HL-60 (cell line): ENCODE measurements around the gene BMP6.

Source experiments
- DNase-seq, 2 experiments: peaks; one replicate each; pipeline ENCODE4 v3.0.0-alpha.2; 2010 to 2020; ENCODE audit warnings: low read depth in 1 of 2, low spot score in 1 of 2
- H3K27ac ChIP-seq: fragments of 250-450 bp; sonication (Bioruptor Pico); replicated peaks from 2 replicates; pipeline ENCODE4 v1.5.1; 2020; ENCODE audit warnings: mild to moderate bottlenecking, moderate library complexity
- H3K27me3 ChIP-seq: fragments of 250-450 bp; sonication (Bioruptor Pico); 2 replicates; pipeline ENCODE4 v1.5.1; 2021; ENCODE audit warnings: mild to moderate bottlenecking, moderate library complexity; ENCODE audit not compliant: insufficient read depth, poor library complexity, severe bottlenecking
- H3K4me3 ChIP-seq: replicated peaks from 2 replicates; pipeline ENCODE4 v1.5.1; 2011; ENCODE audit warnings: mild to moderate bottlenecking, control low read depth, low read length; ENCODE audit not compliant: insufficient read depth
- GABPA ChIP-seq: IDR thresholded peaks from 2 replicates; pipeline ENCODE4 v1.6.1; 2012; ENCODE audit warnings: low read depth
- POLR2AphosphoS5 ChIP-seq: IDR thresholded peaks from 2 replicates; pipeline ENCODE4 v1.6.1; 2012; ENCODE audit warnings: low read depth
- SPI1 ChIP-seq: IDR thresholded peaks from 2 replicates; pipeline ENCODE4 v1.6.1; 2012; ENCODE audit warnings: low read depth, mild to moderate bottlenecking, borderline replicate concordance
- TF ChIP-seq, protein P1 (sequence below): IDR thresholded peaks from 2 replicates; pipeline ENCODE4 v1.6.1; 2012; ENCODE audit warnings: low read depth; ENCODE audit not compliant: insufficient replicate concordance
- TF ChIP-seq, protein P2 (sequence below): IDR thresholded peaks from one replicate; pipeline ENCODE4 v1.5.1; 2011; ENCODE audit warnings: low read length, control low read depth, inconsistent platforms; ENCODE audit not compliant: insufficient read depth

BMP6 gene

DNA sequence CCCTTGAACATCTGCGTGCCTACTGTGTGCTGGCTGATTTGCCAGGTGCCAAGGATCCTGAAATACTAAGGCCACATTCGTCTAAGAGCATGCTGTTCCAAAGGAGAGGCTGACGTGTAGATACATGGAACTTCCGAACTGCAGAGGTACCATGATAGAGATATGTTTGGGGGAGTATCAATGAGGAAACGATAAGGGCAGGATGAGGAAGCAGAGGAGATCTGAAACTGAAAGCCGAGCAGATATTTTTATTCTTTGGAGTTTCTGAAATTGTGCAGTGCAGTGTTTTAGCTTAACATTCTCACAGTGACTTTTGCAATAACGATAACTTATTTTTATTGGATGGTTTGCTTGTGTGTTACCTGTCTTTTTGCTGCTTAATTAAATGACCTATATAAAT, 24.3 kb downstream of the BMP6 start:
- no peak for DNase-seq
- peaks cover 9% of the 10 kb centered on the region for H3K27me3 ChIP-seq
- no peak overlapping the region for H3K27ac ChIP-seq
- H3K4me3 ChIP-seq = no peak overlapping the region
- TF ChIP-seq POLR2AphosphoS5 = no peak
- TF ChIP-seq, protein P1, sequence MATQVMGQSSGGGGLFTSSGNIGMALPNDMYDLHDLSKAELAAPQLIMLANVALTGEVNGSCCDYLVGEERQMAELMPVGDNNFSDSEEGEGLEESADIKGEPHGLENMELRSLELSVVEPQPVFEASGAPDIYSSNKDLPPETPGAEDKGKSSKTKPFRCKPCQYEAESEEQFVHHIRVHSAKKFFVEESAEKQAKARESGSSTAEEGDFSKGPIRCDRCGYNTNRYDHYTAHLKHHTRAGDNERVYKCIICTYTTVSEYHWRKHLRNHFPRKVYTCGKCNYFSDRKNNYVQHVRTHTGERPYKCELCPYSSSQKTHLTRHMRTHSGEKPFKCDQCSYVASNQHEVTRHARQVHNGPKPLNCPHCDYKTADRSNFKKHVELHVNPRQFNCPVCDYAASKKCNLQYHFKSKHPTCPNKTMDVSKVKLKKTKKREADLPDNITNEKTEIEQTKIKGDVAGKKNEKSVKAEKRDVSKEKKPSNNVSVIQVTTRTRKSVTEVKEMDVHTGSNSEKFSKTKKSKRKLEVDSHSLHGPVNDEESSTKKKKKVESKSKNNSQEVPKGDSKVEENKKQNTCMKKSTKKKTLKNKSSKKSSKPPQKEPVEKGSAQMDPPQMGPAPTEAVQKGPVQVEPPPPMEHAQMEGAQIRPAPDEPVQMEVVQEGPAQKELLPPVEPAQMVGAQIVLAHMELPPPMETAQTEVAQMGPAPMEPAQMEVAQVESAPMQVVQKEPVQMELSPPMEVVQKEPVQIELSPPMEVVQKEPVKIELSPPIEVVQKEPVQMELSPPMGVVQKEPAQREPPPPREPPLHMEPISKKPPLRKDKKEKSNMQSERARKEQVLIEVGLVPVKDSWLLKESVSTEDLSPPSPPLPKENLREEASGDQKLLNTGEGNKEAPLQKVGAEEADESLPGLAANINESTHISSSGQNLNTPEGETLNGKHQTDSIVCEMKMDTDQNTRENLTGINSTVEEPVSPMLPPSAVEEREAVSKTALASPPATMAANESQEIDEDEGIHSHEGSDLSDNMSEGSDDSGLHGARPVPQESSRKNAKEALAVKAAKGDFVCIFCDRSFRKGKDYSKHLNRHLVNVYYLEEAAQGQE = no peak
- TF ChIP-seq, protein P2, sequence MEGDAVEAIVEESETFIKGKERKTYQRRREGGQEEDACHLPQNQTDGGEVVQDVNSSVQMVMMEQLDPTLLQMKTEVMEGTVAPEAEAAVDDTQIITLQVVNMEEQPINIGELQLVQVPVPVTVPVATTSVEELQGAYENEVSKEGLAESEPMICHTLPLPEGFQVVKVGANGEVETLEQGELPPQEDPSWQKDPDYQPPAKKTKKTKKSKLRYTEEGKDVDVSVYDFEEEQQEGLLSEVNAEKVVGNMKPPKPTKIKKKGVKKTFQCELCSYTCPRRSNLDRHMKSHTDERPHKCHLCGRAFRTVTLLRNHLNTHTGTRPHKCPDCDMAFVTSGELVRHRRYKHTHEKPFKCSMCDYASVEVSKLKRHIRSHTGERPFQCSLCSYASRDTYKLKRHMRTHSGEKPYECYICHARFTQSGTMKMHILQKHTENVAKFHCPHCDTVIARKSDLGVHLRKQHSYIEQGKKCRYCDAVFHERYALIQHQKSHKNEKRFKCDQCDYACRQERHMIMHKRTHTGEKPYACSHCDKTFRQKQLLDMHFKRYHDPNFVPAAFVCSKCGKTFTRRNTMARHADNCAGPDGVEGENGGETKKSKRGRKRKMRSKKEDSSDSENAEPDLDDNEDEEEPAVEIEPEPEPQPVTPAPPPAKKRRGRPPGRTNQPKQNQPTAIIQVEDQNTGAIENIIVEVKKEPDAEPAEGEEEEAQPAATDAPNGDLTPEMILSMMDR = no peak
- TF ChIP-seq SPI1 = no peak
- TF ChIP-seq GABPA = no peak

DNA sequence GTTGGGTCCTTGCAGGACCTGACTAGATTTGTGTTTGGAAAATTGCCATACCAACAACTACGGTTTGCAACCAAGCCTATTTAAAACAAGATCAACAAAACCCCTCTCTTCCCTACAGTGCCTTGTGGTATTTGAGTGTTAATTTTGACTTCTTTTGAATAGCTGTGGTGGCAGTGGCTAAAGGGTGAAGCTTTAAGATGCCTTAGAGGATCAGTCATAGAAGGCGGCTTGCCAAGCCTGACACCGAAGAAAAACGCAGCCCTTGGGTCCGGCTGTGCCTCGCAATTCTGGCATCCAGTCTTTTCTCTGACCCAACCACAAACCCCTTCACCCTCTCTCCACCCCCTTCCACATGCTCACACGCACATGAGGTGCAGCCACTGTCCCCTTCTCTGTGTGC, 32.6 kb downstream of the BMP6 start:
- Histone ChIP-seq H3K27me3 (no peaks in the 10 kb centered on the region), H3K4me3 (no peak overlapping the region), H3K27ac (no peak overlapping the region)
- TF ChIP-seq POLR2AphosphoS5 (no peak), GABPA (no peak), SPI1 (no peak)
- TF ChIP-seq, protein P1 = no peak
- TF ChIP-seq, protein P2 = no peak
- DNase-seq = no peak

DNA sequence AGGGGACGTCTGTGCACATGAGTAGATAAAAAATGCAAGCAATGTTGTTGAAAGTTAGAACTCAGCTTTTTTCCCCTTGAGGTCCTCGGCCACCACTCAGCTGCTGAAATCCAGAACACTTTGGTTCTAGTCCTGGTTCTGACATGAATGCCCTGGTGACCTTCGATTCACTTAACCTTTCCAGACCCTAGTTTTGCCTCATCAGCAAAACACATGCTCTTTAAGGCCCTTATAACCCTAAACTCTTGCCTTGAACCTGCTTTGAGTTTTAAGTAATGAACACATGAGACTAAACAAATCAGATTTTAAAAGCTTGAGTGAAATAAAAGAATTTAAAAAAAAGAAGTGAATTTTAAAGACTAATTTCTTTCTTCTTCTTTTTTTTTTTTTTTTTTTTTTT, 33.4 kb downstream of the BMP6 start:
- no peak for TF ChIP-seq SPI1
- DNase-seq = no peak
- no peaks in the 10 kb centered on the region for H3K27me3 ChIP-seq
- H3K27ac ChIP-seq = no peak overlapping the region
- H3K4me3 ChIP-seq = no peak overlapping the region

DNA sequence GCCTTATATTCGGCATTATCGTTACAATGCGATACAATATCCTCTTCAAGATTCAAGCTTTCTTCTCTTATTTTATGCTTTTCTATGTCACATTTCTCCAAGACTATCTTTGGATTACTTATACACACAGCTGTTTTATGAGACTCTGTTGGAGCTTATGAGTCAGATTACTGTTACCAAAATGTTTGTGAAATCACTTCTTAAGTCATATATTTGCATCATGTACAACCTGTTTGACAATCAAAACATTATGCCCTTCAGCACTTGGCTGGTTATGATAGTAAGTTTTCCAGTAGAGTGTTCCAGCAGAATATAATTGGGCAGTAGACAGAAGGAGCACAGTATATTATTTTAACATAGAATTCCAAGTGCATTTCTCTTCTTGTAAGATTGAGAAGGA, 35.2 kb downstream of the BMP6 start:
- Histone ChIP-seq H3K27ac (no peak overlapping the region), H3K27me3 (no peaks in the 10 kb centered on the region), H3K4me3 (no peak overlapping the region)
- TF ChIP-seq GABPA (no peak), SPI1 (no peak), POLR2AphosphoS5 (no peak)
- TF ChIP-seq, protein P2 = no peak
- TF ChIP-seq, protein P1 = no peak
- no peak for DNase-seq
